Left lung (tissue), 10 donors: ENCODE results near the gene VSTM2B. TPM values are rescaled to one million over a fixed set of nuclear protein-coding genes. Genes with fewer than 3 reads are reported as not detected.
"Not testable (repeated sequence)": the region's sequence is repeated elsewhere in the genome, so short reads cannot be mapped to it uniquely, and the experiment has no call there.

Experiments used
- ATAC-seq: fragments of 200-7000 bp; cut with Tn5 transposase; one replicate; pipeline ENCODE4 v1.9.1; 2020; ENCODE audit warnings: moderate library complexity
- DNase-seq, 4 donors: peaks; one replicate each; pipeline ENCODE4 v3.0.0-alpha.2; 2013 to 2020
- H3K27ac ChIP-seq, 2 donors: fragments of 200-600 bp; sonication (generic) in 1 of 2; one replicate each; pipeline versions ENCODE4 v1.5.0 to v1.8.0; 2020 to 2021
- H3K27me3 ChIP-seq, 2 donors: fragments of 200-600 bp; sonication (generic) in 1 of 2; one replicate each; pipeline versions ENCODE4 v1.5.0 to v1.8.0; 2020 to 2021
- H3K36me3 ChIP-seq, 2 donors: fragments of 200-600 bp; sonication (generic) in 1 of 2; one replicate each; pipeline versions ENCODE4 v1.5.0 to v1.8.0; 2020 to 2021
- H3K4me1 ChIP-seq, 2 donors: fragments of 200-600 bp; one replicate each; pipeline ENCODE4 v1.8.0; 2021
- H3K4me3 ChIP-seq, 2 donors: fragments of 200-600 bp; sonication (generic) in 1 of 2; one replicate each; pipeline versions ENCODE4 v1.5.0 to v1.8.0; 2020 to 2021; ENCODE audit warnings: mild to moderate bottlenecking in 1 of 2
- H3K9me3 ChIP-seq, 2 donors: fragments of 200-600 bp; sonication (generic) in 1 of 2; one replicate each; pipeline versions ENCODE4 v1.5.0 to v1.8.0; 2020 to 2021
- CTCF ChIP-seq, 2 donors: fragments of 200-600 bp; sonication (generic) in 1 of 2; IDR thresholded peaks; one replicate each; pipeline versions ENCODE4 v1.5.0 to v1.8.0; 2021; ENCODE audit warnings: antibody characterized with exemption in 2 of 2
- intact Hi-C, 2 donors: fragments of 100-400 bp; cut with DNase I; formaldehyde crosslinking; loops; one replicate each; pipeline versions ENCODE4 v1.11.2 to v1.14.2; 2022
- polyA plus RNA-seq, 6 donors: library from polyadenylated mRNA; unstranded; fragments of 120-200 nt; gene quantifications; one replicate each; pipeline ENCODE4 v1.2.1, GENCODE V29; 2013; ENCODE audit not compliant: insufficient read length in 6 of 6
- total RNA-seq, 2 donors: library from RNA; stranded (reverse); fragmentation: NEBNext Ultra II Directional; extraction: Animal tissue kit (Norgen Biotek cat#: 25700); gene quantifications; one replicate each; pipeline ENCODE4 v1.2.1, GENCODE V29; 2021
- donor health status: DM: no; HTN: yes; CAD: no.
- donor health status: DM: no; HTN: no; CAD: no.

Gene VSTM2B
- total and polyA plus RNA-seq, 8 donors: not detected

GRCh38 chr19:29484876-29485275 lies 40.9 kb upstream of the VSTM2B start:
- intact Hi-C loops: no loop called here
- Histone ChIP-seq H3K4me1 (no peaks in the 10 kb centered on the region), H3K27me3 (peaks cover 0 to 31% of the 10 kb centered on the region in 2 donors), H3K36me3 (no peaks in the 10 kb centered on the region), H3K4me3 (no peak overlapping the region), H3K9me3 (peaks cover 0 to 9% of the 10 kb centered on the region in 2 donors), H3K27ac (no peak overlapping the region)
- DNase-seq: no peak
- no peak for ATAC-seq
- TF ChIP-seq CTCF (IDR thresholded peaks at IDR 0.05): no peak

GRCh38 chr19:29485293-29485692 lies 40.5 kb upstream of the VSTM2B start:
- DNase-seq (peak in 1 of 4 donors; percentile 14), ATAC-seq (no peak)
- intact Hi-C loops: no loop called here
- Histone ChIP-seq H3K4me3 (no peak overlapping the region), H3K27ac (no peak overlapping the region), H3K27me3 (peaks cover 0 to 32% of the 10 kb centered on the region in 2 donors), H3K36me3 (no peaks in the 10 kb centered on the region), H3K9me3 (peaks cover 0 to 9% of the 10 kb centered on the region in 2 donors), H3K4me1 (no peaks in the 10 kb centered on the region)
- TF ChIP-seq CTCF (IDR thresholded peaks at IDR 0.05): no peak

- H3K4me1 ChIP-seq, ATAC-seq, DNase-seq, H3K4me3 ChIP-seq, intact Hi-C loops, H3K36me3 ChIP-seq, H3K9me3 ChIP-seq, H3K27ac ChIP-seq: not testable (repeated sequence)
- peaks cover 0 to 42% of the 10 kb centered on the region in 2 donors for H3K27me3 ChIP-seq
Measured at GRCh38 chr19:29486961-29487360, 38.8 kb upstream of the VSTM2B start.

GRCh38 chr19:29487432-29487831 lies 38.4 kb upstream of the VSTM2B start:
- intact Hi-C loops: no loop called here
- Histone ChIP-seq H3K36me3 (no peaks in the 10 kb centered on the region), H3K9me3 (no peaks in the 10 kb centered on the region), H3K4me1 (no peaks in the 10 kb centered on the region), H3K4me3 (no peak overlapping the region), H3K27ac (no peak overlapping the region), H3K27me3 (peaks cover 0 to 46% of the 10 kb centered on the region in 2 donors)
- ATAC-seq (no peak), DNase-seq (no peak)
- TF ChIP-seq CTCF (IDR thresholded peaks at IDR 0.05): no peak

GRCh38 chr19:29488316-29488715 lies 37.5 kb upstream of the VSTM2B start:
- no peak overlapping the region for H3K27ac ChIP-seq
- no peak overlapping the region for H3K4me3 ChIP-seq
- DNase-seq: no peak
- peaks cover 0 to 51% of the 10 kb centered on the region in 2 donors for H3K27me3 ChIP-seq
- no peak for TF ChIP-seq CTCF (IDR thresholded peaks at IDR 0.05)
- H3K36me3 ChIP-seq: no peaks in the 10 kb centered on the region
- H3K9me3 ChIP-seq: no peaks in the 10 kb centered on the region
- H3K4me1 ChIP-seq: no peaks in the 10 kb centered on the region
- ATAC-seq: no peak
- intact Hi-C loops: no loop called here
